Peyer's patch (tissue), 4 donors: Measurements from ENCODE around the gene NEURL1B. TPM values are rescaled to one million over a fixed set of nuclear protein-coding genes. Genes with fewer than 3 reads are reported as not detected.
A peak's percentile ranks its signal among the peaks of the same experiment; 100 is the strongest.

Source experiments
- DNase-seq, 3 donors: peaks; one replicate each; pipeline ENCODE4 v3.0.0-alpha.2; 2017 to 2019
- H3K27ac ChIP-seq, 4 donors: fragments of 200-600 bp; sonication (generic); one replicate each; pipeline ENCODE4 v1.5.1; 2016 to 2019
- H3K27me3 ChIP-seq, 2 donors: fragments of 200-600 bp; sonication (generic); one replicate each; pipeline ENCODE4 v1.5.1; 2019
- H3K36me3 ChIP-seq, 3 donors: fragments of 200-600 bp; sonication (generic); one replicate each; pipeline ENCODE4 v1.5.1; 2016 to 2019
- H3K4me1 ChIP-seq, 4 donors: fragments of 200-600 bp; sonication (generic); one replicate each; pipeline ENCODE4 v1.5.1; 2016 to 2019
- H3K4me3 ChIP-seq, 4 donors: fragments of 200-600 bp; sonication (generic); 1 replicate in 3 of 4; 2 replicates in 1 of 4; pipeline ENCODE4 v1.5.1; 2016 to 2019; ENCODE audit warnings: mild to moderate bottlenecking in 1 of 4
- H3K9me3 ChIP-seq, 4 donors: fragments of 200-600 bp; sonication (generic); one replicate each; pipeline ENCODE4 v1.5.1; 2016 to 2019; ENCODE audit warnings: mild to moderate bottlenecking in 1 of 4
- POLR2A ChIP-seq, 2 donors: fragments of 450-650 bp; IDR thresholded peaks; one replicate each; pipeline ENCODE4 v1.5.1; 2017; ENCODE audit warnings: antibody characterized with exemption in 2 of 2, mild to moderate bottlenecking in 2 of 2, moderate library complexity in 2 of 2
- total RNA-seq, 4 donors: library from RNA; depleted of rRNA; stranded (reverse); fragments of >200 nt; gene quantifications; one replicate each; pipeline ENCODE4 v1.1.0, GENCODE V29; 2016
- TF ChIP-seq, protein P1 (sequence below), 6 experiments: fragments of 450-650 bp in 4 of 6; fragments of 200-600 bp in 2 of 6; sonication (generic) in 1 of 6; IDR thresholded peaks; one replicate each; pipeline ENCODE4 v1.5.1; 2017 to 2019; ENCODE audit warnings: antibody characterized with exemption in 6 of 6, mild to moderate bottlenecking in 3 of 6, moderate library complexity in 1 of 6

The NEURL1B gene
- total RNA-seq, 4 donors from 2014 or later = 38.8 to 97.2 (median 81.0) TPM

DNA sequence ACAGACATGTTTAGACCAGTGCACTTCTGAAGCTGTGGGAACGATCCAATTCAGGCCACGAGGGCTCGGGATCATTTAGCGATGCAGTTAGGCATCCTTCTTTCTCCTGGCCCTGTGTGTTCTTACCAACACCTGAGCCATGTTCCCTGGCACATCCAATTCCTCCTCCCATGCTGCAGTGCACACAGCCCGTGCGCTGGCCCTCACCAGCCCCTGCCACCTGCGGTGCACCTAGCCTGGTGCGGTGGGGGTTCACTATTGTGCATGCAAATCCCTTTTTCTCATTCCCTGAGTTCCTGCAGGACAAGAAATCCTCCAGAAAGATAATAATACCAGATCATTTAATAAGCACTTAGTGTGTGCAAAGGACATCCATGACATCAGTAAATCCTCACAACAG, 53.5 kb downstream of the NEURL1B start:
- H3K9me3 ChIP-seq = no peaks in the 10 kb centered on the region
- no peaks in the 10 kb centered on the region for H3K36me3 ChIP-seq
- H3K27ac ChIP-seq = no peak overlapping the region
- TF ChIP-seq, protein P1, sequence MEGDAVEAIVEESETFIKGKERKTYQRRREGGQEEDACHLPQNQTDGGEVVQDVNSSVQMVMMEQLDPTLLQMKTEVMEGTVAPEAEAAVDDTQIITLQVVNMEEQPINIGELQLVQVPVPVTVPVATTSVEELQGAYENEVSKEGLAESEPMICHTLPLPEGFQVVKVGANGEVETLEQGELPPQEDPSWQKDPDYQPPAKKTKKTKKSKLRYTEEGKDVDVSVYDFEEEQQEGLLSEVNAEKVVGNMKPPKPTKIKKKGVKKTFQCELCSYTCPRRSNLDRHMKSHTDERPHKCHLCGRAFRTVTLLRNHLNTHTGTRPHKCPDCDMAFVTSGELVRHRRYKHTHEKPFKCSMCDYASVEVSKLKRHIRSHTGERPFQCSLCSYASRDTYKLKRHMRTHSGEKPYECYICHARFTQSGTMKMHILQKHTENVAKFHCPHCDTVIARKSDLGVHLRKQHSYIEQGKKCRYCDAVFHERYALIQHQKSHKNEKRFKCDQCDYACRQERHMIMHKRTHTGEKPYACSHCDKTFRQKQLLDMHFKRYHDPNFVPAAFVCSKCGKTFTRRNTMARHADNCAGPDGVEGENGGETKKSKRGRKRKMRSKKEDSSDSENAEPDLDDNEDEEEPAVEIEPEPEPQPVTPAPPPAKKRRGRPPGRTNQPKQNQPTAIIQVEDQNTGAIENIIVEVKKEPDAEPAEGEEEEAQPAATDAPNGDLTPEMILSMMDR (IDR thresholded peaks at IDR 0.05) = no peak
- TF ChIP-seq POLR2A (IDR thresholded peaks at IDR 0.05) = no peak
- H3K27me3 ChIP-seq = no peaks in the 10 kb centered on the region
- H3K4me1 ChIP-seq = peaks cover 0 to 7% (median 3%) of the 10 kb centered on the region in 4 donors
- no peak for DNase-seq
- no peak overlapping the region for H3K4me3 ChIP-seq

DNA sequence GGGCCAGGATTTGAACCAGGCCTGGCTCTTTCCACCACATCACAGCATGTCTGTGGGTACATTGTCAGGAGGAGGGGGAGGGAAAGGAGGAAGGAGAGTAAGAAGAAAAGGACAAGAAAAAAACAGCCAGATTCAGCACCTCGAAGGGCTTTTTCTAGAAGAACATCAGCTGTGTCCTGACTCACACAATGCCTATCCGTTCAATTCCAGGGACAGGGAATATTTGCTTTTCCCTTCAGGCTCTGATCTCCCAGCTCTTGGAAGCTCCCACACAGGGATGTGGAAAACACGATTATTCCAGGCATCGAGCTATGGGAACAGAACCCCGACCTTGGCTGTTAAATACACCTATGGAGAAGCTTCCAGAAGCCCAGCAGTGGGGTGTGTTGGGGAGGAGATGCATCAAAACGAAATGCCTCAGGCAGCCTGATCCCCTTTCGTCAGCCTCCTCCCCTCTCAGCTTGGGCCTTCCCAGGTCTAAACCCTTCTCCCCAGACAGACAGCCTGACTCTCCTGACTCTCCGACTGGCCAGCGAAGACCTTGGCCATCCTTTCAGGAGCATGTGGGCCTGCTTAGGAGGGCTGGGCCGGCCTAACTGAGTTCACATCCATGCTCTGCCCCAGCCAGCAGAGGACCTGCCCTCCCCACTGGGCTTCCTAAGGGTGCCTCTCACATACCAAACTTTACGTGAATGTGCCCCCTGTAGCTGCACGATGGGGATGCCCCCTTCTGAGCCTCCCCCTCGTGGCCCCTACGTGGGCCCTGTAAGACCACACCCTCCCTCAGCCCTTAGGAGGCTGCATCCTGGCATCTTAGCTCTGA, 54.4 kb downstream of the NEURL1B start:
- Histone ChIP-seq H3K4me1 (peaks cover 0 to 11% (median 3%) of the 10 kb centered on the region in 4 donors), H3K4me3 (no peak overlapping the region), H3K9me3 (no peaks in the 10 kb centered on the region), H3K27ac (peak overlapping the region in 2 of 4 donors; percentile 40 to 47), H3K36me3 (no peaks in the 10 kb centered on the region), H3K27me3 (no peaks in the 10 kb centered on the region)
- DNase-seq = no peak
- TF ChIP-seq POLR2A (IDR thresholded peaks at IDR 0.05) = no peak
- TF ChIP-seq, protein P1 (IDR thresholded peaks at IDR 0.05) = no peak

DNA sequence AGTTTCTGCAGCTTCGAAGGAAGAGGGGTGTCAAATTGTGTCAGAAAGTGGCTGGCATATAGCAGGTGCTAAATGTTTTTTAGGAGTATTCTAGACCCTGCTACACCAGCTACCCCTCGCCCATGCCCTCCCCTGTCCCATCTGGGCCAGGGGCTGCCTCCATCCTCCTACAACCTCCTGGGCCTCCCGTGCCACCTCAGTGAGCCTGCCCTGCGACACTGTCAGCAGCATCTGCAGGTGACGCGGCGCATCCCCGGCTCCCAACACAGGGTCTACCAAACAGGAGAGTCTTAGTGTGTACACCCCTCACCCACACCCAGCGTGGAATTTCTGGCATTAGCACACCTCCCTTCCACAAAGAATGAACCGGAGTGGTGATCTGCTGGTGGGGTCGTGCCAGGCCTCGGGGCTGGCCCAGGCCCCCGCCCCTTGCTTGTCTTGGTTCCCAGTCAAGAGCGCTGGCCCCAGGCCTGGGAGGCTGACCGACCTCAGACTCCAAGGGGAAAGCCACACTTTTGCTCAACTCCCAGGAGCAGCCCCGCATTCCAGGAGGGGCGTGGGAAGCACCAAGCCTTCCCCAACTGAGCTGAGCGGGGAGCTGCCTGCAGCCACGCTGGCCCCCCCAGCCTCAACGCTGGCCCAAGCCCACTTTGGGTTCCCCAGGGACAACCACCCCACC, 55.2 kb downstream of the NEURL1B start:
- no peak for DNase-seq
- Histone ChIP-seq H3K9me3 (no peaks in the 10 kb centered on the region), H3K27me3 (no peaks in the 10 kb centered on the region), H3K4me3 (no peak overlapping the region), H3K27ac (peak overlapping the region in 3 of 4 donors; percentile 47 to 77 (median 76)), H3K36me3 (no peaks in the 10 kb centered on the region), H3K4me1 (peaks cover 0 to 17% (median 3%) of the 10 kb centered on the region in 4 donors)
- TF ChIP-seq POLR2A (IDR thresholded peaks at IDR 0.05) = no peak
- TF ChIP-seq, protein P1 (IDR thresholded peaks at IDR 0.05) = no peak

DNA sequence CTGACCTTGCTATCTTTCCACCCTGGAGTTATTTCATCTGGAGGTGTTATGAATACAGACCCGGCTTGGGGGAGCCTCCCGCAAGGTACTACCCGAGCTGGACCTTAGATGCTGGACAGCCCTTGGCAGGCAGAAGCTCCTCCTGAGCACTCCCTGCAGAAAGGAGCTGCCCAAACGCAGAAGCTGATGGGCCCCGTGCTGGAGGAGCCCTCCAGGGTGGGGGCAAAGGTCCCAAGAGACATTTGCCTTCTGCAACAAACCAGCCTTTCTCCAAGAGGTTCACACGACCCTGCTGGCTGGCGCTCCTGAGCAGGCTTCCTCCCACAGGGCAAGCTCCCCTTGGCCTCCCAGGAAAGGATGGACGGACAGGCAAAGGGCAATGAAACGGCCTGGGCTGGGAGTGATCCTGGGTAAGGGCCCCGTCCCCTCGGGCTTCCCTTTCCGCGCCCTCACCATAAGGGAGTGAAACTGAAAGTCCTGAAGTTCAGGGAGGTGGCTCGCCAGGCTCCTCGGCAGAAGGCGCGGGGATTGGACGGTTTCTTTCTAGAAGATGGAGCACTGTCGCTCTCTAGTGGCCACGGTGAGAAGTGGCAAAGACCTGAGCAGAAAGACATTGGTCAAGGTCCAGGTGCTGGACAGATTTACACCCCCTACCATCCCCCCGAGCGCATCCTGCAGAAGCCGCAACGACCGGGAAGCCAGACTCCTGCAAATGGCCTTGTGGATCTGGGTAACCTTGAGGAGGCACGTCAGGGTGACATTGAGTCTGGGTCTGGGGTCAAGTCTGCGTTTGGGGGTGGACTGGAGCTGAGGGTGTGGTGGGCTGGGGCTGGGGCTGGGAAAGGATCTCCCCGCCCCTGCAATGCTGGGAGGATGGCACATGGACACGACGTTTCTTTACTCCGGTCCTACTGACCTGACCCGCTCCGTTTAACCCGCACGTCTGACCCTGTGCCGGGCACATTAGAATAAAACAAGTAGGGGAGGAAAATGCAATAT, 56.4 kb downstream of the NEURL1B start:
- Histone ChIP-seq H3K36me3 (no peaks in the 10 kb centered on the region), H3K4me3 (peak overlapping the region; percentile 43 to 63 (median 57)), H3K27me3 (no peaks in the 10 kb centered on the region), H3K9me3 (no peaks in the 10 kb centered on the region), H3K4me1 (peaks cover 0 to 17% (median 3%) of the 10 kb centered on the region in 4 donors), H3K27ac (peak overlapping the region; percentile 75 to 77 (median 76))
- peak; percentile 86 to 95 (median 88) for DNase-seq
- peak; percentile 44 to 48 for TF ChIP-seq POLR2A (IDR thresholded peaks at IDR 0.05)
- TF ChIP-seq, protein P1 (IDR thresholded peaks at IDR 0.05) = peak; percentile 65 to 98 (median 95)

DNA sequence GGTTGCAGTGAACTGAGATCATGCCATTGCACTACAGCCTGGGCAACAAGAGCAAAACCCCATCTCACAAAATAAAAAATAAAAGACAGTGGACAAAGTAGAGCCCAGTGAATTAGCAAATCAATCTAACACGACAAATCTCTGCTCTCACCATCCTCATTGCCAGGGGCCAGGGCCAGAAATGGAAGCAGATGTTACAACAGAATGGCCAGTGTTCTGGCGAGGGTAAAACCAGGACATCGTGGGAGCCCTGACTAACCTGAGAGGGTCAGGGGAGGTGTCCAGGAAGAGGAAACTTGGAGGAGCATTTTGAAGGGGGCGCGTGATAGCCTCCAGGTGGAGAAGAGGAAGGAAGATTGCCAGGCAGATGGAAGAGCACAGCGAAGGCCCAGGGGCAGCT, 58.4 kb downstream of the NEURL1B start:
- TF ChIP-seq POLR2A (IDR thresholded peaks at IDR 0.05) = no peak
- TF ChIP-seq, protein P1 (IDR thresholded peaks at IDR 0.05) = no peak
- no peak overlapping the region for H3K27ac ChIP-seq

More for the DNA sequence above, 58.4 kb downstream of the NEURL1B start:
- no peaks in the 10 kb centered on the region for H3K9me3 ChIP-seq
- peaks cover 0 to 17% (median 3%) of the 10 kb centered on the region in 4 donors for H3K4me1 ChIP-seq
- no peaks in the 10 kb centered on the region for H3K36me3 ChIP-seq
- no peak for DNase-seq
- no peaks in the 10 kb centered on the region for H3K27me3 ChIP-seq
- H3K4me3 ChIP-seq = no peak overlapping the region
